ENCODE measurements around the gene RGS12.

- no peak for TF ChIP-seq CTCF (IDR thresholded peaks at IDR 0.05)
- no peak for TF ChIP-seq POLR2A (IDR thresholded peaks at IDR 0.05)
- no peak for TF ChIP-seq EP300 (IDR thresholded peaks at IDR 0.05; ENCODE audit: low read depth)
- TF ChIP-seq POLR2AphosphoS5 (IDR thresholded peaks at IDR 0.05) = no peak
Measured at GRCh38 chr4:3341760-3342159, 48.9 kb downstream of the RGS12 start.
